AG10803 (cell line): ENCODE data around the gene RET.

Experiments used
- DNase-seq: peaks from one replicate; pipeline ENCODE4 v3.0.0; 2010; ENCODE audit warnings: low read depth
- H3K4me3 ChIP-seq: 2 replicates; pipeline ENCODE4 v1.5.1; 2011; ENCODE audit warnings: mild to moderate bottlenecking, low read length, control low read depth
- TF ChIP-seq, protein P1 (sequence below): conservative IDR thresholded peaks from 2 replicates; pipeline ENCODE4 v1.5.1; 2011; ENCODE audit warnings: mild to moderate bottlenecking, low read length, control low read depth, inconsistent platforms

The RET gene

GRCh38 chr10:43053825-43054224, 23.0 kb upstream of the RET start:
- TF ChIP-seq, protein P1, sequence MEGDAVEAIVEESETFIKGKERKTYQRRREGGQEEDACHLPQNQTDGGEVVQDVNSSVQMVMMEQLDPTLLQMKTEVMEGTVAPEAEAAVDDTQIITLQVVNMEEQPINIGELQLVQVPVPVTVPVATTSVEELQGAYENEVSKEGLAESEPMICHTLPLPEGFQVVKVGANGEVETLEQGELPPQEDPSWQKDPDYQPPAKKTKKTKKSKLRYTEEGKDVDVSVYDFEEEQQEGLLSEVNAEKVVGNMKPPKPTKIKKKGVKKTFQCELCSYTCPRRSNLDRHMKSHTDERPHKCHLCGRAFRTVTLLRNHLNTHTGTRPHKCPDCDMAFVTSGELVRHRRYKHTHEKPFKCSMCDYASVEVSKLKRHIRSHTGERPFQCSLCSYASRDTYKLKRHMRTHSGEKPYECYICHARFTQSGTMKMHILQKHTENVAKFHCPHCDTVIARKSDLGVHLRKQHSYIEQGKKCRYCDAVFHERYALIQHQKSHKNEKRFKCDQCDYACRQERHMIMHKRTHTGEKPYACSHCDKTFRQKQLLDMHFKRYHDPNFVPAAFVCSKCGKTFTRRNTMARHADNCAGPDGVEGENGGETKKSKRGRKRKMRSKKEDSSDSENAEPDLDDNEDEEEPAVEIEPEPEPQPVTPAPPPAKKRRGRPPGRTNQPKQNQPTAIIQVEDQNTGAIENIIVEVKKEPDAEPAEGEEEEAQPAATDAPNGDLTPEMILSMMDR: no peak

GRCh38 chr10:43054593-43054992, 22.3 kb upstream of the RET start:
- TF ChIP-seq, protein P1: no peak
- no peak overlapping the region for H3K4me3 ChIP-seq
- DNase-seq: no peak

More at GRCh38 chr10:43053825-43054224, 23.0 kb upstream of the RET start:
- no peak overlapping the region for H3K4me3 ChIP-seq
- DNase-seq: no peak

DNA sequence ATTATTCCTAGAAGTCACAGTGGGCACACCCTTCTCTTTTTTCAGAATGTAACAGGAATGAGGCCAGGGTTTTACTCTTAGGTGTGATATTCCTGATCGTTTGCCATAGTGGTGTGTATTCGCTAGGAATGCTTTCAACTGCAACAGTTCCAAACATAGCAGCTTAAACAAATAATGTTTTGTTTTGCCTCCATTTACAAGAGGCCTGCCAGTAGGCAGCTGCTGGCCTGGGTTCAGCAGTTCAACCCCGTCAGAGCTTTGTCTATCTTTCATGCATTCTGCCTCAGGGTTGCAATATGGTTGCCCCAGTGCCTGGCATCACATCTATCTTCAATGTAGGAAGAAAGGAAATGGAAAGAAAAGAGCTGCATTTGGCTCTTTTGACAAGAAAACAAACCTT, 21.7 kb upstream of the RET start:
- TF ChIP-seq, protein P1: no peak
- no peak for DNase-seq
- H3K4me3 ChIP-seq: no peak overlapping the region

- DNase-seq: no peak
- TF ChIP-seq, protein P1: no peak
- H3K4me3 ChIP-seq: no peak overlapping the region
Observed at GRCh38 chr10:43055991-43056567, 20.8 kb upstream of the RET start.

- TF ChIP-seq, protein P1: no peak
- no peak for DNase-seq
Observed at GRCh38 chr10:43056568-43057011, 20.3 kb upstream of the RET start.

GRCh38 chr10:43057231-43057711, 19.6 kb upstream of the RET start:
- TF ChIP-seq, protein P1: no peak
- no peak overlapping the region for H3K4me3 ChIP-seq
- no peak for DNase-seq

More at GRCh38 chr10:43056568-43057011, 20.3 kb upstream of the RET start:
- no peak overlapping the region for H3K4me3 ChIP-seq

- no peak for DNase-seq
- TF ChIP-seq, protein P1: no peak
- H3K4me3 ChIP-seq: no peak overlapping the region
Observed at GRCh38 chr10:43057831-43058340, 19.0 kb upstream of the RET start.
